ENCODE data around the gene SRCAP.
A peak's percentile ranks its signal among the peaks of the same experiment; 100 is the strongest.

Gene SRCAP

GRCh38 chr16:30660424-30661261 is 38.3 kb upstream of the SRCAP start:
- H3K9me3 ChIP-seq = no peaks in the 10 kb centered on the region
- H3K27ac ChIP-seq = peak overlapping the region; percentile 97 to 99
- peaks cover 0 to 54% (median 44%) of the 10 kb centered on the region in 4 donors for H3K4me1 ChIP-seq
- no peaks in the 10 kb centered on the region for H3K27me3 ChIP-seq
- H3K4me3 ChIP-seq = peak overlapping the region; percentile 79 to 83
- TF ChIP-seq CTCF (IDR thresholded peaks at IDR 0.05) = no peak
- peaks cover 40 to 60% (median 58%) of the 10 kb centered on the region in 3 donors for H3K36me3 ChIP-seq
- intact Hi-C loops (cut with DNase I; ENCODE audit: low total_unique reads) = no loop called here
- DNase-seq = no peak

- no peaks in the 10 kb centered on the region for H3K27me3 ChIP-seq
- no peaks in the 10 kb centered on the region for H3K9me3 ChIP-seq
- peaks cover 0 to 46% (median 35%) of the 10 kb centered on the region in 4 donors for H3K4me1 ChIP-seq
- intact Hi-C loops (cut with DNase I; ENCODE audit: low total_unique reads) = no loop called here
- no peak for DNase-seq
- H3K4me3 ChIP-seq = no peak overlapping the region
- H3K27ac ChIP-seq = no peak overlapping the region
- no peak for TF ChIP-seq CTCF (IDR thresholded peaks at IDR 0.05)
- H3K36me3 ChIP-seq = peaks cover 42 to 66% (median 64%) of the 10 kb centered on the region in 3 donors
Observed at GRCh38 chr16:30662449-30662848, 36.5 kb upstream of the SRCAP start.

- H3K9me3 ChIP-seq = no peaks in the 10 kb centered on the region
- H3K4me1 ChIP-seq = peaks cover 0 to 46% (median 33%) of the 10 kb centered on the region in 4 donors
- peaks cover 48 to 72% (median 70%) of the 10 kb centered on the region in 3 donors for H3K36me3 ChIP-seq
Observed at GRCh38 chr16:30663038-30663437, 35.9 kb upstream of the SRCAP start.

GRCh38 chr16:30663820-30664219 is 35.2 kb upstream of the SRCAP start:
- peaks cover 55 to 80% (median 78%) of the 10 kb centered on the region in 3 donors for H3K36me3 ChIP-seq
- H3K4me3 ChIP-seq = no peak overlapping the region
- no peaks in the 10 kb centered on the region for H3K27me3 ChIP-seq
- H3K4me1 ChIP-seq = peaks cover 0 to 46% (median 33%) of the 10 kb centered on the region in 4 donors
- H3K9me3 ChIP-seq = no peaks in the 10 kb centered on the region
- no peak for DNase-seq
- no peak for TF ChIP-seq CTCF (IDR thresholded peaks at IDR 0.05)
- no peak overlapping the region for H3K27ac ChIP-seq
- intact Hi-C loops (cut with DNase I; ENCODE audit: low total_unique reads) = no loop called here

More at GRCh38 chr16:30663038-30663437, 35.9 kb upstream of the SRCAP start:
- DNase-seq = no peak
- H3K27ac ChIP-seq = no peak overlapping the region
- intact Hi-C loops (cut with DNase I; ENCODE audit: low total_unique reads) = no loop called here
- H3K27me3 ChIP-seq = no peaks in the 10 kb centered on the region
- no peak for TF ChIP-seq CTCF (IDR thresholded peaks at IDR 0.05)
- no peak overlapping the region for H3K4me3 ChIP-seq

GRCh38 chr16:30664616-30665109 is 34.3 kb upstream of the SRCAP start:
- H3K27me3 ChIP-seq = no peaks in the 10 kb centered on the region
- no peak overlapping the region for H3K4me3 ChIP-seq
- no peak overlapping the region for H3K27ac ChIP-seq
- H3K9me3 ChIP-seq = no peaks in the 10 kb centered on the region
- TF ChIP-seq CTCF (IDR thresholded peaks at IDR 0.05) = no peak
- peaks cover 0 to 45% (median 33%) of the 10 kb centered on the region in 4 donors for H3K4me1 ChIP-seq
- intact Hi-C loops (cut with DNase I; ENCODE audit: low total_unique reads) = no loop called here
- H3K36me3 ChIP-seq = peaks cover 64 to 88% (median 87%) of the 10 kb centered on the region in 3 donors
- no peak for DNase-seq

All from tibial artery (tissue), 4 donors.